GM19023 (cell line): Measurements from ENCODE around the gene TPSB2.
"Not testable (repeated sequence)": the region's sequence is repeated elsewhere in the genome, so short reads cannot be mapped to it uniquely, and the experiment has no call there.

Experiments
- ATAC-seq: cut with Tn5 transposase; IDR thresholded peaks from one replicate; pipeline ENCODE4 v1.9.1; 2021; ENCODE audit warnings: mild to moderate bottlenecking, moderate library complexity; ENCODE audit not compliant: unreplicated experiment

Gene TPSB2

DNA sequence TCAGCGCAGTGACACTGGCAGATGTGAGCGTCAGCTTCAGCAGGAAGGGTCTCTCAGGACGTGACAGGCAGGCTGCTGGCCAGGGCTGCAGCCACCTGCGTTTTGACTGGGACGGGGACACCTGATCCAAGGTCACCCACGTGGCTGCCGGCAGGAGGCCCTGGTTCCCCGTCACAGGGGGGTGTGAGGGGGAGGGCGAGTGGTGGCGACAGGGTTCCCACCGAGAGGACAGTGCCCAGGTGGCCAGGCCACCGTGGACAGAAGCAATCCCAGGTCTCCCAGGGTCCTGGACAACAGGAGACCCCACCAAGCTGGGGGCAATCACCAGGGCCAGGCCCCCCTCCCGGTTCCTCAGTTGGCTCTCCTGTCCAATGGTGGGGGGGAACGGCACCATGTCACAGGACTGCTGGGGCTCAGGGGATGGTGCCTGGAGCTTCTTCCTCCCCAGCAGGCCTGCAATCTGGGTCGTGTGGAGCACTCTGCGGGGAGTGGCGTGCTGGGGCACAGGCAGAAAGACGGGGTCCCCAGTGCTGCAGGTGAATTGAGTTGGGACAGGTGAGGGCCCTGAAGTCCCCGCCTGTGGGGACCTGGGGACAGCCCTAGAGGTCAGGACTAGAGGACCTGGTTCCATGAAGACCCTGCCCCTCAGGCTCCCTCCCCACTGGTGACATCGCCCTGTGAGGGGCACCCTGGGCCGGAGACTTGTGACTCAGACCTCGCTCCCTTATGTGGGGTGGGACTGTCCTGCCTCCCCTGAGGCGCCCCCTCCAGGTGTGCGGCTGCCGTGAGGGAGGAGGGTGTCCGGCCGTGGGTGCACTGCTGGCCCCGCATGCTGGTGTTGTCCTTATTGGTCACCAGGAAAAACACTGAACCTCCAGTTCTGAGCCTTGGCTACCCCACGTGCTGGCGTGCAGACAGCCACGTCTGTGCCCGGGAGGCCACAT is 14.2 kb upstream of the TPSB2 start:
- not testable (repeated sequence) for ATAC-seq

DNA sequence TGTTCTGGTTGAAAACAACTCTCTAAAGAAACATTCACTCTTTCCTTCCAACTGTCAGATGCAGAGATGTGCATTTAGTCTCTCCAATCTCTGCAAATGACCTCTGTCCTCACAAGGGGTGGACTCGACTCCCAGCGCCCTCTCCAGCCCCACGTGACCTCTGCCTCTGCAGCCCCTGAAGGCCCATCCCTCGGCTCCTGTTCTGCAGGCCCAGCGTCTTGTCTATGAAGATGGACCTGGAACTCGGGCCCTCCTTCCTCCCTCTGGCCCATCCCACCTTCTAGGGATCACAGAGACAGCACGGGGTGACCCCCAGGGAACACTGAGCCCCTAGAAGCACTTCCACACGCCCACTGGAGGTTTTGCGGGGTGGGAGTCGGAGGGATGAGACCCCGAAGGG is 13.4 kb upstream of the TPSB2 start:
- not testable (repeated sequence) for ATAC-seq

DNA sequence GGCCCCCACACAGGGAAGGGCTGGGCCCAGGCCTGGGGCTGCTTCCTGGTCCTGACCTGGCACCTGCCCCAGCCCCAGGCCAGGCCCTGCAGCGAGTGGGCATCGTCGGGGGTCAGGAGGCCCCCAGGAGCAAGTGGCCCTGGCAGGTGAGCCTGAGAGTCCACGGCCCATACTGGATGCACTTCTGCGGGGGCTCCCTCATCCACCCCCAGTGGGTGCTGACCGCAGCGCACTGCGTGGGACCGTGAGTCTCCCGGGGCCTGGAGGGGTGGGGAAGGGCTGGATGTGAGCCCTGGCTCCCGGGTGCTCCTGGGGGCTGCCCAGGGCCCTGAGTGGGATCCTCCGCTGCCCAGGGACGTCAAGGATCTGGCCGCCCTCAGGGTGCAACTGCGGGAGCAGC is 11.1 kb upstream of the TPSB2 start:
- ATAC-seq = not testable (repeated sequence)

DNA sequence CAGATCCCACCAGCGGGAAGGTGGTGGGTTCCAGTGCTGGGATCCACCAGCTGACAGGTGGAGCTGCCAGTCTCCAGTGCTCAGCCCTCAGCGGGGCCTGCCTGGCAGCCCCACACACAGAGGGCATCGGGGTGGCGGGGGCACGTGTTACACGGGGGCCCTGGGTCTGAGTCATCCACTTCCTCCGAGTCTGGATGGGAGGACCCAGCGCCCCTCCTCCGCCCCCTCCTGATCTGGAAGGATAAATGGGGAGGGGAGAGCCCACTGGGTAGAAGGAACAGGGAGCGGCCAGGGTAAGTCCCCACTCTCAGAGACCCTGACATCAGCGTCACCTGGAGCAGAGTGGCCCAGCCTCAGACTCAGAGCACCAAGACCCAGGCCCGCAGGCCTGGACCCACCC is 10.5 kb upstream of the TPSB2 start, which contains the start of gene TPSAB1:
Gene TPSAB1 (plus strand): TSS at position 270 of the 400 bp plus-strand sequence. CDS start 234 bp downstream, outside the sequence.
- ATAC-seq = not testable (repeated sequence)

DNA sequence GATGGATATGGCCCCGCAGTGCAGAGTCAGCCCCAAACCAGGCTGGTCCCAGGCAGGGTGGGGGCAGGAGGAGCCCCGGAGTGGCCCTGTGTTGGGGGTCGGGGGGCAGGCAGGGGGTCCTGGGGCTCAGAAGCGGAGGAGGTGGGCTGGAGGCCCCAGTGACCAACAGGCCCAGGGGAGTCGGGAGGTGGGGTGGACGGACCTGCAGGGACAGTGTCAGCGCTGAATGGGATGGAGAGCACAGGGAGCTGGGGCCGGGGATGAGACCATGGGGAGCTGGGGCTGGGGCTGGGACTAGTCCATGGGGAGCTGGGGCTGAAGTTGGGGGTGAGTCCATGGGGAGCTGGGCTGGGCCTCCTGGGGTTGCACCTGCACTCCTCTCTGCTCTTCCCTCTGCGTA is 9.6 kb upstream of the TPSB2 start:
- ATAC-seq = not testable (repeated sequence)

DNA sequence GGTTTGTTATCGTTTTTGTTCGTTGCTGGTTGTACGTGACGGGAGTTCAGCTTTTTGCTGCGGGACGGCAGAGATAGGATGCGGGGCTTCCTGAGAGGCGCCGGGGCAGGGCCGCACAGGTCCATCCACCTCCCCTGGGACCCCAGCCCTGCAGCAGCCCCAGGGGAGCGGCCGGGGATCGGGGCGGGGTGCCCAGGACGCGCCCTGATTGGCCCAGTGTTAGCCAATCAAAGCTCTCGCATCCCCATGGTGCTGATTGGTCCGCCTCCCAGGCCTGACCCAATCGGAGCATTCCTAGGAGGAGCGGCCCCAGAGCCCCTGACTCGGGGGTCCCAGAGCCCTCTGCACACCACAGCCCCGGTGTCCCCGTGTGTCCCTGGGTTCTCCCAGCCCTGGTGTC is 8.9 kb upstream of the TPSB2 start:
- ATAC-seq = not testable (repeated sequence)

DNA sequence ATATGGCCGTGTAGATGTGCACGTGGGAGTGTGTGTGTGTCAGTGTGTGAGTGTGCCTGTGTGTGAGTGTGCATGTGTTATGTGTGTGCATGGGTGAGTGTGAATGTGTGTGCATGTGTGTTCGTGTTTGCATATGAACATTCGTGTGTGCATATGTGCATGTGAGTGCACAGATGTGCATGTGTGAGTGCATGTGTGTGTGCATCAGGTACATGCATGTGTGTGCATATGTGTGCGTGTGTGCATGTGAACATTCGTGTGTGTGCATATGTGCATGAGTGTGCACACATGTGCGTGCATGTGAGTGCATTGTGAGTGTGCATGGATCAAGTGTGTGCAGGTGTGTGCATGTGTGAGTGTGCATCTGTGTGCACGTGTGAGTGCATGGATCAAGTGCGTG is 8.0 kb upstream of the TPSB2 start:
- no peak for ATAC-seq

DNA sequence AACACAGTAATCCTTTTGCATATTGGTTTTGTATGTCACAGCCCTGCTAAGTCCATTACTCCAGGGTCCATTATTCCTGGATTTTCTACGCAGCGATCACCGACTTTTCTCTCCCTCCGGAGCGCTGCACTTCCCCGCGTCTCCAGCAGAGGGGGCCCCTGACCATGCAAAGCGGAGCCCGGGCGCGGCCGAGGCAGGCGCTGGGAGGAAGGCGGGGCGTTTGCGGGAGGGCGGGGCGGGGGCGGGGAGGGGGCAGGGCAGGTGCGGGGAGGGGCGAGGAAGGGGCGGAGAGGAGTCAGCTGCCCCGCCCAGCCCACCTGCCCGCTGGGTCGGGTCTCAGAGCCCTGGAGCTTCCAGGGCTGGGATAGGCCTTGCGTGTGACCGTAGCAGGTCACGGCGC is 6.7 kb upstream of the TPSB2 start:
- ATAC-seq = not testable (repeated sequence)

DNA sequence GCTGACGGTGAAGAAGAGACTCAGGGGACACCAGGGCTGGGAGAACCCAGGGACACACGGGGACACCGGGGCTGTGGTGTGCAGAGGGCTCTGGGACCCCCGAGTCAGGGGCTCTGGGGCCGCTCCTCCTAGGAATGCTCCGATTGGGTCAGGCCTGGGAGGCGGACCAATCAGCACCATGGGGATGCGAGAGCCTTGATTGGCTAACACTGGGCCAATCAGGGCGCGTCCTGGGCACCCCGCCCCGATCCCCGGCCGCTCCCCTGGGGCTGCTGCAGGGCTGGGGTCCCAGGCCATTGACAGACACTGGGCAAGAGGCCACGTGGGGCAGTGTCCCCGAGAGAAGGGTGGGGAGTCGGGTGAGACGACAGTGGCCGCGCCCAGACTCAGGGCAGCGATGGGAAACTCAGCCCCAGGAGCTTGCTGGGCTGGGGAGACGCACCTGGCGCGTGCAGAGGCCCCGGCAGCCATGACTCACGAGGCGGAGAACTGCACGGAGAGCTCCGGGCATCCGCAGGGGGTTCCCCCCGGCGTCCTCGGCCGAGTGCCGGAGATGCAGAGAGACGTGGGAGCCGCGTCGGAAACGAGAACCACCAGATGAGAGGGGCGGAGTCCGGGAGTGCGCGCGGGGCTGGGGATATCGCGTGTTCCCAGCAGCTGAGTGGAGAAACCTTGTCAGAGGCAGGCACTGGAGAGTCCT is 2.2 kb upstream of the TPSB2 start:
- not testable (repeated sequence) for ATAC-seq

DNA sequence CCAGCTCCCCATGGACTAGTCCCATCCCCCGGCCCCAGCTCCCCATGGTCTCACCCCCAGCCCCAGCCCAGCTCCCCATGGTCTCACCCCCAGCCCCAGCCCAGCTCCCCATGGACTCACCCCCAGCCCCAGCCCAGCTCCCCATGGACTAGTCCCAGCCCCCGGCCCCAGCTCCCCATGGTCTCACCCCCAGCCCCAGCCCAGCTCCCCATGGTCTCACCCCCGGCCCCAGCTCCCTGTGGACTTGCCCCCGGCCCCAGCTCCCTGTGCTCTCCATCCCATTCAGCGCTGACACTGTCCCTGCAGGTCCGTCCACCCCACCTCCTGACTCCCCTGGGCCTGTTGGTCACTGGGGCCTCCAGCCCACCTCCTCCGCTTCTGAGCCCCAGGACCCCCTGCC is 1.3 kb upstream of the TPSB2 start:
- not testable (repeated sequence) for ATAC-seq

DNA sequence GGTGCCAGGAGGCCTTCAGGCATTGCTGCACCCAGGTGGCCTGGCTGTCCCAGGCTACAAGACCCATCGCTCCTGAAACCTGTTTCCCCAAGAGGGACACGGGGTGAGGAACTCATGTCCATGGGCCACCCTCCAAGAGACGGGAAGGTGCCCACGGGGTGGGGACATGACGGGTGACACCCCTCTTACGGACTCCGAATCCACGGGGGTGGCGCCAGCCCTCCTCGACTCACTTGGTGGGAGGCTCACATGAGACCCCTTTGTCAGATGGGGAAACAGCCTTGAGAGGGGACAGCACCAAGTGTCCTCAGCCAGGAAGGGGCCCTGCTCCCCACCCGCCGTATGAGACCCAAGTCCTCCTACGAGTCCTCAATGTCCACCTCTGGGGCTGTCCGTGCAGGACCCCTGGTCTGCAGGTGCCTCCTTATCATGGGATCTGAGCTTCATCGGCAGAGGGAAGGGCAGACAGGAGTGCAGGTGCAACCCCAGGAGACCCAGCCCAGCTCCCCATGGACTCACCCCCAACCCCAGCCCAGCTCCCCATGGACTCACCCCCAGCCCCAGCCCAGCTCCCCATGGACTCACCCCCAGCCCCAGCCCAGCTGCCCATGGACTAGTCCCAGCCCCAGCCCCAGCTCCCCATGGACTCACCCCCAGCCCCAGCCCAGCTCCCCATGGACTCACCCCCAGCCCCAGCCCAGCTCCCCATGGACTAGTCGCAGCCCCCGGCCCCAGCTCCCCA is 658 bp upstream of the TPSB2 start:
- not testable (repeated sequence) for ATAC-seq

DNA sequence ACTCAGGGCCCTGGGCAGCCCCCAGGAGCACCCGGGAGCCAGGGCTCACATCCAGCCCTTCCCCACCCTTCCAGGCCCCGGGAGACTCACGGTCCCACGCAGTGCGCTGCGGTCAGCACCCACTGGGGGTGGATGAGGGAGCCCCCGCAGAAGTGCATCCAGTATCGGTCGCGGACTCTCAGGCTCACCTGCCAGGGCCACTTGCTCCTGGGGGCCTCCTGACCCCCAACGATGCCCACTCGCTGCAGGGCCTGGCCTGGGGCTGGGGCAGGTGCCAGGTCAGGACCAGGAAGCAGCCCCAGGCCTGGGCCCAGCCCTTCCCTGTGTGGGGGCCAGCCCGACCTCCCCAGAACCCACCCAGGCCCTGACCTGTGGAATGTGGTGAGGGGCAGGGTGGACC is 508 bp downstream of the TPSB2 start:
- ATAC-seq = not testable (repeated sequence)

DNA sequence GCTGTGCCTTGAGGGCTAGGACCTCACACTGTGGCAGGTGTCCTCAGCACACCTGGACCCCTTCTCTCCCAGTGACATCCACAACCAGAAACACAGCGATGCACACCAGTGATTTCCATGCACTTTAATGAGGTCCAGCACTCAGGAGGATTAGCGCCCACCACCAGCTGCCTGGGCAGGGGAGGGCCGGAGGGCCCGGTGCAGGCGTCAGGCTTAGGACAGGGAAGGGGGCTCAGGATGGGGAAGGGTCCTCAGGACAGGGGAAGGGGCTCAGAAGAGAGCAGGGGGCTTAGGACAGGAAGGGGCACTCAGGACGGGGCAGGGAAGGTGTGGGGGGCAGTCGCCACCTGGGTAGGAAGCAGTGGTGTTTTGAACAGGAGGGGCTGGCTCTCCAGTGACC is 1.8 kb downstream of the TPSB2 start:
- not testable (repeated sequence) for ATAC-seq

DNA sequence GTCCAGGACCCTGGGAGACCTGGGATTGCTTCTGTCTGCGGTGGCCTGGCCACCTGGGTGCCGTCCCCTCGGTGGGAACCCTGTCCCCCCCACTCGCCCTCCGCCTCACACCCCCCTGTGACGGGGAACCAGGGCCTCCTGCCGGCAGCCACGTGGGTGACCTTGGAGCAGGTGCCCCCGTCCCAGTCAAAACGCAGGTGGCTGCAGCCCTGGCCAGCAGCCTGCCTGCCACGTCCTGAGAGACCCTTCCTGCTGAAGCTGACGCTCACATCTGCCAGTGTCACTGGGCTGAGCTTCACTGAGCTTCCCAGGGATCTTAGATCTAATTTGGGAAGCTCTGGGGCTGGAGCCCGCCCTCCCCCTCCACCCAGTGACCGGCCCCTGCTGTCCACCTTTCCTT is 3.3 kb downstream of the TPSB2 start:
- not testable (repeated sequence) for ATAC-seq

DNA sequence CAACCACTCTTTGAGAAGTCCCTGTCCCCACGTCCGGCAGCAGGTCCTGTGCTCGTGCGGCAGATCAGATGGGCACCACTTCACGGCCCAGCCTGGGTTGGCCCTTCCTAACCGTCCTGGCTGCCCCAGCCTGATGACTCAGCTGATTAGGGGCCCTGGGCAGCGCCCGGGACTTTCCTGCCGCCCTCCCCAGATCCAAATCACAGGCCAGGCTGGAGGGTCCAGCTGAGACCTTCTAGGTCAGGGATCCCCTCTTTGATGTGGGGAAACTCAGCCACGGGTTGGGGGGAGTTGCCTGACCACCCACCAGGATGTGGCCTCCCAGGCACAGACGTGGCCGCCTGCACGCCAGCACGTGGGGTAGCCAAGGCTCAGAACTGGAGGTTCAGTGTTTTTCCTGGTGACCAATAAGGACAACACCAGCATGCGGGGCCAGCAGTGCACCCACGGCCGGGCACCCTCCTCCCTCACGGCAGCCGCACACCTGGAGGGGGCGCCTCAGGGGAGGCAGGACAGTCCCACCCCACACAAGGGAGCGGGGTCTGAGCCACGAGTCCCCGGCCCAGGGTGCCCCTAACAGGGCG is 4.2 kb downstream of the TPSB2 start:
- not testable (repeated sequence) for ATAC-seq

DNA sequence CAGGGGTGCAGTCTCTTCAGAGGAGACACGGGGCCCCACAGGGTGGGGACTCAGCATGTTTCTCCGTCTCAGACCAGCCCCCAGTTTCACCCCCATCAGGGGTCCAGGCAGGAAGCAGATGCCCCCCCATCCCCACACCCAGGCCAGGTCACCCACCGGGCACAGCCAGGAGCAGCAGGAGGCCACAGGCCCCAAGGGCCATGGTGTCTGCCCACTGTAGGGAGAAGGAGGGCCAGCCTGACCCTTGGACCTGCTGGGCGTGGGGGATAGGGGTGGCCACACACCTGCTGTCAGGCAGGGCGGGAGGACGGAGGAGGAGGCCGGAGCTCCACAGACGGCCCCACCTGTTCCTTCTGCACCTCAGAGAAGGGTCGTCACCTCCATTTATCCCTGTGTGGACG is 4.9 kb downstream of the TPSB2 start, which contains the start of gene TPSG1:
Gene TPSG1 (minus strand): TSS at position 218 of the 401 bp plus-strand sequence. CDS start 16 bp downstream, at position 202.
- no peak for ATAC-seq

DNA sequence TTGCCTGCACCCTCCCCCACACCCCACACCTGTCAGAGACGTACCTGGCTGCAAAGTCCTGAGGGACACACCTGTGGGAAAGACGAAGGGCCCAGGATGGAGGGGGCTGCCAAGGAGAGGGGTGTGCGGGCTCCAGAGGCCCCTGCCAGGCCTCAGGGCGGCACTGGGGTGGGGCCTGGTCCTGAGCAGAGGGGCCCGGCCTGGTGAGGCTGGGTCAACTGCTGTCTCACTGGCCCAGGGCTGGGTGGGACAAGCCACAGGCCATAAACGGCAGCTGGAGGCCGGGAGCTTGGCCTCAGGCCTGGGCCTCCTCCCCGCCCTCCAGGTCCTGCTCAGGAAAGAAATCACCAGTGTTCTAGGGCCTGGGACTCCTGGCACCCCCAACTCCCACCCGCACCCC is 5.4 kb downstream of the TPSB2 start:
- ATAC-seq = no peak

DNA sequence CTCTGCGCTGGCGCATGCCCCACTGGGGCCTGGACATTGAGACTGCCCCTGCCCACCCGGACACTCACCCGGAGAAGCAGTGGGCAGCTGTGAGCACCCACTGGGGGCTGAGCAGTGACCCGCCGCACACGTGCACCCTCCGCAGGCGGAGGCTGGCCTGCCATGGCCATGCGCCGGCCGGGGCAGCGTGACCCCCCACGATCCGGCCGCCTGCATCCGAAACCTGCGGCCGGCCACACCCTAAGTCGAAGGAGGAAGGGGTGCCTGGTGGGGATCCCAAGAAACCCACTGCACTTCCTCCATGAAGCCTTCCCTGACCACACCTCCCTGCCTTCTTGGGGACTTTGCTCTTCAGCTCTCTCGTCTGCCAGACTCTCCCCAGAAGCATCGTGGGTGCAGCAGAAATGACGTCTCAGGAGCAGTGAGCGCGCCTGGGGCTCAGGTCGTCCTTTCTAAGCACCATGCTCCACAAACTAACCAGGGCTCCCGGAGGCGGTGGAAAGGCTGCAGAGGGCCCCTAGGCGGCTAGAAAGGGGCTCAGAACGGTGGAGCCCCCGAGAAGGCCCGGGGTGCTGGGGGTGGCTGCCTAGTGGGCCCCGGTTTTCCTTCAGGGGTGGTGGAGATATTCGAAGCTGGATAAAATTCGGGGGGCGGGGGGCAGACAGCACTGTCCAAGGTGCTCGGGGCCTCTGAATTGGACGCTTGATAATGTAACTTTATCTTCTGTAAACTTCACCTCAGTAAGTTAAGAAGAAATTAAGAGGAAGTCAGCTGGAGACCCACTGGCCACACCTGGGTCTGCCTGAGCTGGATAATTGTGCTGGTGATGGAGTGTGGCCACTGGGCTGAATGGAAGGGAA is 6.4 kb downstream of the TPSB2 start:
- no peak for ATAC-seq

DNA sequence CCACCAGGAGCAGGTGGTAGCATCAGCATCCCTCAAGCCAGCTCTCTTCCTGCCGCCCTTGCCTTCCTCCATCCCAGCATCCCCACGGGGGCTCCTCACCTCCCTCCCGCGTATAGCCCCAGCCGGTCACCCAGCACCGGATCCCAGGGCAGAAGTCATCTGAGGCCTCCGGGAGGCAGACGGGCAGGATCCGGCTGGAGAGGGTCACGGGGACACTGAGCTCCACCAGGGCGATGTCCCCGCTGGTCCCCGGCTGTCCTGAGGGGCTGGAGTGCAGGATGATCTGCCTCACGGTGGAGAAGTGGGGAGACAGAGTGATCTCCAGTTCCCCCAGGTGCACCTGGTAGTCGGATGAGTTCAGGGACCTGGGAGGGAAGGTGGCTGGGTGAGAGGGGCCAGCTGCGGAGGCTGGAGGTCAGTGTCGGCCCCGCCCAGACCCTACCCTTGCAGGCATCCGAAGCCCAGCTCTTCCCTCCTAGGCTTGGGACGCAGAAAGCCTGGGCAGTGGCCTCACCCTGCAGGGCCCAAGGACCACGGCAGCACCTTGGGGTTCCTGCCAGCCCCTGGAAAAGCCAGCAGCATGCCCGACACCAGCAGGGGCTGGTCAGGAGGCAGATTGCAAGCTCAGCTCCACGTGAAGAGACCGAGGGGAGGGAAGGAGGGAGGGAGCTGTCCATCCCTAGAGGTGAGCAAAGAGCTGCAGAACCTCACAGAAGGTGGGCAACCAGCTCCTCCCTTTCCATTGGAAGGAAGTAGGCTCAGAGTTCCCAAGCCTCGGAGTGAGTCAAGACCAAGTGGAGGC is 7.2 kb downstream of the TPSB2 start:
- no peak for ATAC-seq
